IPS DF 19.7 (cell line): Measurements from ENCODE around the gene NR1D2.
A peak's percentile ranks its signal among the peaks of the same experiment; 100 is the strongest.
"Not testable (repeated sequence)": the region's sequence is repeated elsewhere in the genome, so short reads cannot be mapped to it uniquely, and the experiment has no call there.

Experiments used
- DNase-seq: peaks from one replicate; pipeline ENCODE4 v3.0.0-alpha.2; 2013; ENCODE audit warnings: low read depth, low spot score

Gene NR1D2

DNA sequence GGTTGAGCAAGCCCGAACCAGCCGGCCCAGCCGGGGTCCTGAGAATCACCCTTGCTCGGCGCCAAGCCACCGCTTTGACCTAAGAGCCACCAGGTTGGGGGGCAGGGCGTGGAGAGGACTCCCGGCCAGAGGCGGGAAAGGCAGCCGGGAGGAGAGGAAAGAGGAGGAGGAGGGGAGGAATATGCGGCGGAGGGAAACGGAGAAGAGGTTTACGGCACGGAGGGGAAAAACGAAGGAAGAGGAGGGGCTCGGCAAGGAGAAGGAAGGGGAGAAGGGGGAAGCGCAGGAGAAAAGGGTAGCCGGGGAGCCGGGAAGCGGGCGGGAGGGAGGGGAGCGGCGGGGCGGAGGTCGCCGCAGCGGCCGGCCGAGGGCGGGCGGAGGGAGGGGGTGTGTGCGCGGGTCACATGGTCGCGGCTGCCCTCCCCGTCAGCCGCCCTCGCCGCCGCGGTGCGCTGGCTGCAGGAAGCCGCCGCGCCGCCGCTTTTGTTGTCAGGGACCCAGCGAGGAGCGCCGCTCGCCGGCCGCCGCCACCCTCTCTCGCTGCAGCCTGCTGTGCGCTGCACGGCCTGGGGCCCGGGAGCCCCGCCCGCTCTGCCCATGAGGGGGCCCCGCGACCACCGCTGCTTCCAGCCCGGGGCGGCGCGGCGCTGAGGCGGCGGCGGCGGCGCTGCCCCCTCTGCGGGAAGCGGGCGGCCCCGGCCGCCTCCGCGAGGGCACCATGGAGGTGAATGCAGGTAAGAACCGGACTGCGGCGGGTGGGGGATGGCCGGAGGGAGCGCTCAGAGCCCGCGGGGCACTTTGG, at the start of gene NR1D2:
TSS of gene NR1D2 (plus strand) at position 426 of the 802 bp plus-strand sequence. CDS start at position 719, 293 bp downstream.
- no peak for DNase-seq

DNA sequence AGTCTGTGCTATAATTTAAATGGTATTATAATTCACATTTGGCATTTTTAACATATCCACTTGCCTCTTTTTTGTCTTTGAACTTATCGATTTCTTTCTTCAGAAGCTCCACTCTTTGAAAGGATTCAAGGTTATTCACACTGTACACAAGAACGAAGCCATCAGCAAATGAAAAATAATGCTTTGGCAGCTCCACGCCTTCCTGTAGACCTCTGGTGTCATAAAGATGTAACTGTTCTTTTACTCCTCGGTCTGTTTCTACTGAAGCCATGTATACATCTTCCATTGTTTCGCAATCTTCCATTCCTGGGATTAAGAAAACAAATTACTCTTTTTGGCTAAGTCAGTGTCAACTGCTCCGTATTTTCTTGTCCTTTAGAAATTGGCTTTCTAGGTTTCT, 44.3 kb upstream of the NR1D2 start:
- no peak for DNase-seq

DNA sequence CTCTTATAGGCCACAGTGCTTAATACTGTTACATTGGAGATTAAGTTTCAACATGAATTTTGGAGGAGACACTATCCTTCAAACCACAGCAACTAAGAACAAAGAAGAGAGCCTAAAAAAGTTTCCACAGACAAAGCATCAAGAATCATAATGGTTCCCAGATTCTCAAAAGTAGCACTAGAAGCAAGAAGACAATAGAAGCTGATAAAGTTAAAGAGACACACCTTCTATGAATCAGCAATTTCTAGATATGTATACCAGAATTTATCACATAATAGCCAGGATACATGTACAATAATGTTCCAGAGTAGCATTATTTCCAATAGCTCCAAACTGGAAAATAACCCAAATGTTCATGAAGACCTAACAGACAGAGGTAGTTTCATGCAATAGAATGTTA, 40.5 kb upstream of the NR1D2 start:
- DNase-seq = no peak

DNA sequence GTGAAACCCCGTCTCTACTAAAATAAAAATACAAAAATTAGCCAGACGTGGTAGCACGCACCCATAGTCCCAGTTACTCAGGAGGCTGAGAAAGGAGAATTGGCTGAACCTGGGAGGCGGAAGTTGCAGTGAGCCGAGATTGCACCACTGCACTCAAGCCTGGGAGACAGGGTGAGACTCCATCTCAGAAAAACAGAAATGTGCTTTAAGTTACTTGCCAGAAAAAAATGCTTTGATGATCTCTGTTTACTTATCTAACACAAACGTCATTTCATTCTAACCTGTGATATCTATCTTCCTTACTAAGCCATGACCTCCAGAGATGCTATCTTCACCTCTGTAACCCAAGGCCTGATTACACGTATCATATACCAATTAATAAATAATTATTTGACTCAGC, 35.7 kb upstream of the NR1D2 start:
- no peak for DNase-seq

DNA sequence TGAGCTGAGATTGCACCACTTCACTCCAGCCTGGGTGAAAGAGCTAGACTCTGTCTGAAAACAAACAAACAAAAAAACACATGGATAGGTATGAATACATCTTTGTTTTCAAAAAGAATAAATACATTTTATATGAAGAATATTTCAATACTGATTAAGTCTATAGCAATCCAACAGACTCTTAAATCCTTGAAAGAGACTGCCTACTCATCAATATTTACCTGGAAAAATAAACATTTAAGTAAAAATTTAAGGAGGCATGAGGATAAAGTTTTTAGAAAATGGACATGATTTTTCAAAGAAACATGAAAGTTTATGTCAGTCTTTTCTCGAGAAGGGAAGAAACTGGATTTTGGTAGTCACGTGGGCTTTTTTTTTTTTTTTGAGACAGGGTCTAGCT, 33.7 kb upstream of the NR1D2 start:
- no peak for DNase-seq

- not testable (repeated sequence) for DNase-seq
Measured at GRCh38 chr3:23912335-23912734, 32.8 kb upstream of the NR1D2 start.

DNA sequence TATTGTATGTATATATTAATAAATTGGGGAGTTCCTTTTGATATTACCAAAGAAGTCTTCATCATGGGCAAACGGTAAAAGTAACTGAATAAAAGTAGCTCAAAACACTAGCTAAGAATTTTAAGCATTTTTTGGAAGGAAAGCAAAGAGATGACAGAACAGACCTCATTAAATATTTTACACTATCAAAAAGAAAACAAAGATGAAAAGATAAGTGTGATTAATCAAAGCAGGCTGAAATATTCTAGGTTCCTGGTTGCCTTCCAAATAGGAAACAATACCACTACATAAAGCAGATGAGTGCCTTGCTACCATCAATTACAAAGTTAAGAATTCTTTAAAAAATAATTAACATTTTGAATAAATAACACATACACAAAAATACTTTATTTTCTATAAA, 31.9 kb upstream of the NR1D2 start:
- no peak for DNase-seq

DNA sequence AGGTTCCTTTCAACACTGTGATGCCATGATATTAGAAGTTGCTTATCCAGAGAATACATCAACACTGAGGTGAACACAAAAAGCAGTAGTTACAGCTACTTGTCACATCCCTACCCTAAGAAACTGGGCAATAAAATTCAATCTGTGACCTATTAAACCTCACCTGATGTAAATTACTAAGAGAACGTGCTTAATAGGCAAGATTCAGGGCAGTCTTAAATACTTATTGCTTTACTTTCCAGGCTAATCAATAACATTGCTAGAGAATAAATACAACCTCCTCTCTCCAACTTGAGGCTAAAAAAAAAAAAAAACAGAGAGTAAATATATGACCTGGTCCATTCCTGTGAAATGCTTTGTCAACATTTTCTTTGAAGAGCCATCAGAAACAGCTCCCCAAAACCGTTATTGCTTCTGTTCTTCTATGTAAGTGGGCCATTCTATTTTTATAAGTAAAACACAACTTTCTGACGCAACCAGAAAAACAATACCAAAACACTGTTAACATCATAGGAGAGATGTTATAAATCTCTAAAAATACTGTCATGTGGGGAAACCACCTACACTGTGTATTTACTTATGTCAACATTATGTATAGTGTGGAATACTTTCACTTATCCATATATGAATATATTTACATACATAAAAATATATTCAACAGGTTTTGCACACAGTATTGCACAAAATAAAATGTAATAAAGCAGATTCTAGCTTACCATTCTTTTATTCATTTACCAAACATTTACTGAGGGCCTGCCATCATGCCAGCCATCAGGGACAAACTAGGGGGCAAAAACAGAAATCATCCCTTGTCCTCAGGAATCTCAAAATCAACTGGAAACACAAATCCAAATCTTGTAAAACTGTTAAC, 31.0 kb upstream of the NR1D2 start:
- DNase-seq = no peak

DNA sequence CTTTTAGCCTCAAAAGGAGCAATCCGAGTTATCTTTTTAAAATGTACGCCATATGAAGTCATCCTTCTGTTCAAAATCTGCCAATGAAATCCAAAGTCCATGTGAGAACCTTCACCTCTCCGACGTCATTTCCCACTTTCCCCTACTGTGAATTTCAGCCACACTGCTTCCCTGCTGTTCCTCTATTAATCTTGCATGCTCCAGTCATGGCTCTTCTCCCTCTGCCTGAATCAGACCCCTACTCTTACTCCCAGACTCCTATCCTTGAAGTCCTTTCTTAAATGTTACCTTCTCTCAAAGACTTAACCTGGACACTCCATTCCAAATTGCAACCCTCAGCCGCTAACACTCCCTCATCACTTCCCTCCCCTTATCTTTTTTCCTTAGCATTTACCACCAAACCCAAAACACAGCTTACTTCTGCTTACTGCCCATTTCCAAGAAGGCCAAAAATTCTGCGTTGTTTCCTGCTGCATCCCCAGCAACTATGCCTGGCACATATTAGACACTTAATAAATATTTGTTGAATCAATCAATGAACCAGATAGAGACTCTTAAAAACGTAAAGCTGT, 29.5 kb upstream of the NR1D2 start:
- no peak for DNase-seq

GRCh38 chr3:23916152-23916885, 28.8 kb upstream of the NR1D2 start:
- DNase-seq = no peak

- DNase-seq = peak; percentile 88
Measured at GRCh38 chr3:23916886-23917678, 28.0 kb upstream of the NR1D2 start, which contains the start of the genes NKIRAS1 and RPL15. Gene NKIRAS1, minus strand, starts transcription at chr3:23916990. Its CDS starts 6,086 bp downstream, at chr3:23910904. Gene RPL15, plus strand, starts transcription at chr3:23917132. Its CDS starts 728 bp downstream, at chr3:23917860.

- not testable (repeated sequence) for DNase-seq
Measured at GRCh38 chr3:23917679-23918303, 27.3 kb upstream of the NR1D2 start.

GRCh38 chr3:23918331-23918730, 26.8 kb upstream of the NR1D2 start:
- DNase-seq = not testable (repeated sequence)

GRCh38 chr3:23919628-23920027, 25.5 kb upstream of the NR1D2 start:
- DNase-seq = no peak

DNA sequence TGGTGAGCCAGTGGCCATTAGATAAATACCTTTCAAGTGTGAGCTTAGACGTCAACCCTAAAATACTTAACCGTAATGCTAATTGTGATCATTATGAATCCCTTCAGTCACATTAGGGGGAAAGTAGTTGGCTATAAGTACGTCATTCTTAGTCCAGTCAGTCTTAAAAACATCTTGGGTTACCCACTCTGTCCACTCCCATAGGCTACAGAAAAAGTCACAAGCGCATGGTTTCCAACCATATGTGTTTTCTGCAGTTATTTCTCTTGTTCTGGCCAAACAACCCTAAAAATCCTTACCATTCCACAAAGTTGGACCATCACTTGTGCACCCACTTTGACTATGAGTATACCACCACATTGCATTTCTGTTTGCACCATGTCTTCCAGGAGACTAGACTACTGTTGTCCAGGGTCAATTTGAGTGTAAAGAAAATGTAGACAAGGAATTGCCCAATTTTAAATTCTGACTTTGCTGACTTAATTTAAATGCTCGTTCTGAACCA, 24.9 kb upstream of the NR1D2 start:
- no peak for DNase-seq

GRCh38 chr3:23921052-23921511, 24.0 kb upstream of the NR1D2 start:
- no peak for DNase-seq

- no peak for DNase-seq
Measured at GRCh38 chr3:23923786-23924185, 21.3 kb upstream of the NR1D2 start.

GRCh38 chr3:23926246-23926645, 18.8 kb upstream of the NR1D2 start:
- DNase-seq = no peak

- DNase-seq = no peak
Measured at GRCh38 chr3:23926736-23927135, 18.4 kb upstream of the NR1D2 start.

DNA sequence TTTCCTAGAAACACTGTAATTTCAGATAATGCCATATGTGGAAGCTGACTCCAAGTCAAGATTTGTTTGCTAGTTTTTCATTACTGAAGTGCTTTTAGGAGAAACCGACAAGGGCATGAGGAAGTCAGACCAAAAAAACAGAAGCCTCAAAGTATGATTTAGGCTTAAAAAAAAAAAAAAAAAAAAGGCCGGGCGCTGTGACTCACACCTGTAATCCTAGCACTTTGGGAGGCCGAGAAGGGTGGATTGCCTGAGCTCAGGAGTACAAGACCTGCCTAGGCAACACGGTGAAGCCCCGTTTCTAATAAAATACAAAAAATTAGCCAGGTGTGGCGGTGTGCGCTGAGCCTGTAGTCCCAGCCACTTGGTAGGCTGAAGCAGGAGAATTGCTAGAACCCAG, 16.6 kb upstream of the NR1D2 start:
- DNase-seq = no peak
